ENCODE measurements around the gene CLPSL2.

GRCh38 chr6:35727231-35727934 is 49.0 kb upstream of the CLPSL2 start:
- TF ChIP-seq POLR2AphosphoS5 (IDR thresholded peaks at IDR 0.05; ENCODE audit: low read depth, low read length) (no peak), SPI1 (IDR thresholded peaks at IDR 0.05; ENCODE audit: low read depth, low read length) (no peak), POLR2A (IDR thresholded peaks at IDR 0.05; ENCODE audit: low read depth, low read length) (no peak), TAF1 (IDR thresholded peaks at IDR 0.05; ENCODE audit: low read depth, low read length) (no peak), POU2F2 (IDR thresholded peaks at IDR 0.05; ENCODE audit: low read depth, low read length) (no peak), PAX5 (IDR thresholded peaks at IDR 0.05; ENCODE audit: insufficient read depth, low read length, severe bottlenecking) (no peak)

Measured in GM12891 (cell line).